M059J (cell line): ENCODE results near the gene PIP4K2C. TPM values are rescaled to one million over a fixed set of nuclear protein-coding genes. Genes with fewer than 3 reads are reported as not detected.
"Not testable (repeated sequence)": the region's sequence is repeated elsewhere in the genome, so short reads cannot be mapped to it uniquely, and the experiment has no call there.

Experiments
- DNase-seq: peaks from one replicate; pipeline ENCODE4 v3.0.0-alpha.2; 2012; ENCODE audit warnings: low read depth
- total RNA-seq: library from RNA; depleted of rRNA; stranded (reverse); fragments of >200 nt; shearing (Covaris generic); gene quantifications from 2 replicates; pipeline ENCODE4 v1.2.3, GENCODE V29; 2014

The PIP4K2C gene
- total RNA-seq, 1 experiment from 2014 or later: 71.2 TPM

DNA sequence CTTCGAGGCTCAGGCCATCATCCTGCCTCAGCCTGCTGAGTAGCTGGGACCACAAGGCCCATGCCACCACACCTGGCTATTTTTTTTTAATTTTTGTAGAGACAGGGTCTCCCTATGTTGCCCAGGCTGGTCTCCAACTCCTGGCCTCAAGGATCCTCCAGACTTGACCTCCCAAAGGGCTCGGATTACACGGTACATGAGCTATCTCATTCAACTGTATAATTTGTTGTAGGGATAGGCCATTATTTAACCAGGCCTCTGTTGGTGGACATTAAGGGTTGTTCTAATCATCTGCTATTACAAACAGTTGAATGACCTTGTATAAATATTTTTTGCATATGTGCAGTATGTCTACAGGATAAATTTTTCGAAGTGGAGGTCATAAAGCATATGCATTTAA lies 32.1 kb upstream of the PIP4K2C start:
- no peak for DNase-seq

- DNase-seq: no peak
These were observed 30.5 kb upstream of the PIP4K2C start for GRCh38 chr12:57560516-57560915.

- DNase-seq: peak; percentile 26
These were observed 29.9 kb upstream of the PIP4K2C start for GRCh38 chr12:57561117-57561516.

DNA sequence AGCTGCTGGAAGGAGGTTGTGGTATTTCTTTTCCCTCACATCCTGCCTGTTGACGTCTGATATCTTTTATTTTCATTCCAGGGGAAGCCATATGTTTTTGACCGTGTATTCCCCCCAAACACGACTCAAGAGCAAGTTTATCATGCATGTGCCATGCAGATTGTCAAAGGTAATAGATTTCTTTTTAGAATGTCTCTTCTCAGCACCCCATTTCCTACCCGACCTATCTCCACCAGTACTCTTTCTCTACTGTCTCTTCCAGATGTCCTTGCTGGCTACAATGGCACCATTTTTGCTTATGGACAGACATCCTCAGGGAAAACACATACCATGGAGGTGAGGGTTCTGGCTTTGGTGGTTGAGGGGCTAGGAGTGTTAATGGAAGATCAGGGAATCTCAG lies 27.6 kb upstream of the PIP4K2C start:
- DNase-seq: no peak

GRCh38 chr12:57564178-57564740 lies 26.7 kb upstream of the PIP4K2C start:
- DNase-seq: no peak

DNA sequence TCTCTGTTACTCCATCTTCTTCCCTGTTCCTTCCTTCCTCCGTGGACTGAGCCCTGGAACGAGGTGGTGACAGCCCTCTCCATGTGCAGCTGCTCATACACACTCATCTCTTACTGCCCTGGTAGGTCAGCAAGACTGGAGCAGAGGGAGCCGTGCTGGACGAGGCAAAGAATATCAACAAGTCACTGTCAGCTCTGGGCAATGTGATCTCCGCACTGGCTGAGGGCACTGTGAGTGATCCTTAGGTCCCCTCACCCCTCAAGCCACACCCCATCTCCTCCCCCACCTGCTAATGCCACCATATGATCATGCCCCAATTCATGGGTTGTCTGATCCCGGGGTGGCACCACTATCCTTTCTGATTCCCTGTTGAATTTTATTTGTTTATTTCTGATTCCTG lies 22.2 kb upstream of the PIP4K2C start:
- DNase-seq: no peak

DNA sequence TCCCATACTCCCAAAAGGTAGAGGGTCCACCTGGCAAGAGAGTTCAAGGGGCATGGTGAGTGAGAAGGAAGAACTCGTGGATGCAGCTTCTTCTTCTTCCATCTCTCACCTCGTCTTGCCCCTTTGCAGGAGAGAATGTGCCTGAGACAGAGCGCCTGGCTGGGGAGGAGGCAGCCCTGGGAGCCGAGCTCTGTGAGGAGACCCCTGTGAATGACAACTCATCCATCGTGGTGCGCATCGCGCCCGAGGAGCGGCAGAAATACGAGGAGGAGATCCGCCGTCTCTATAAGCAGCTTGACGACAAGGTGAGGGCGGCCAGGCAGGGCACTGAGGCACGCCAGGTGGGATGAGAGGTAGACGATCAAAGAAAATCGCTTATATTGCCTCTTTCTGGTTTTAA lies 21.1 kb upstream of the PIP4K2C start:
- DNase-seq: no peak

GRCh38 chr12:57570438-57570837 lies 20.6 kb upstream of the PIP4K2C start:
- DNase-seq: not testable (repeated sequence)

- DNase-seq: no peak
These were observed 18.8 kb upstream of the PIP4K2C start for GRCh38 chr12:57571926-57572762.

DNA sequence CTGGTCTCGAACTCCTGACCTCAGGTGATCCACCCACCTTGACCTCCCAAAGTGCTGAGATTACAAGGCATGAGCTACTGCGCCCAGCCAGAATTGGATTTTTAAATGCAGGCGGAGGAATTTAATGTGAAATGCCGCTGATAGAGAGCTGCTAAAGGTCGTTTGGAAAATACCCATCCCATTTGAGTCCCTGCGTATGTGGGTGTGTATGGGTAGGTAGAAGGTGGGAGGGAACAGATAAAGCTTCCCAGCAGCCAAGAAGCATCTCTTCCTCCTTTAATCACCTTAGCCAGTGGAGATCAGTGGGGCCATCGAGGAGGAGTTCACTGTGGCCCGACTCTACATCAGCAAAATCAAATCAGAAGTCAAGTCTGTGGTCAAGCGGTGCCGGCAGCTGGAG lies 16.2 kb upstream of the PIP4K2C start:
- DNase-seq: no peak

DNA sequence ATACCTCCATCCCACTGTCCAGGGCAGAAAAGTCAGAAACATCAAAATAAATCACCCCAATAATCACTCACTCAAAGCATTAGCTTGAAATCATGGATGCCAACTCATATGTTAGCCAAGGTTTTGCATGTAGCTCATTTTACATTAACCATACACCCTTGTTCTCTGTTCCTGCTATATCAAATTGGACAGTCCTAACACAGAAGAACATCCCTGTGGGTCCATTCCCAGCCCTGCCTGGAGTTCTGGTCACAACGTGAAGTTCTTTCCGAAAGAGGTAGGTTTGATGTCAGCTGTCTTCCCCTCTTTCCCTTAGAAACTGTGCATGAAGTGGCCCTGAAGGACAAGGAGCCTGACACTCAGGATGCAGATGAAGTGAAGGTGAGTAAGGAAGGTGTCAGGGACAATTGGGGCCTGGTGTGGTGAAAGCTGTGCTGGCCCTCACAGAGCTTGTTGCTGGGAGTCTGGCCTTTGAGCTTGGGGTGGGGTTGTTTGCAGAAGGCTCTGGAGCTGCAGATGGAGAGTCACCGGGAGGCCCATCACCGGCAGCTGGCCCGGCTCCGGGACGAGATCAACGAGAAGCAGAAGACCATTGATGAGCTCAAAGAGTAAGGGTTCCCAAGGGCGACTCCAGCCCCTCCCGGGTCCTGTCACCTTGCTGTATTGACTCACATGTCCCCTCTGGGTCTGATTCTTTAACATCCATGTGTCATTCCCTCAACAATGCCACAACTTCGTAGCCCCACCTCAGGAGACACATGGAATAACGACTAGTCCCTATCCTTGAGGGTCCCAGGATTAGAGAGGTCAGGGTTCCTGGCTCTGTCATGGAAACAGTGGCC lies 15.0 kb upstream of the PIP4K2C start:
- no peak for DNase-seq

- DNase-seq: peak; percentile 34
These were observed 14.3 kb upstream of the PIP4K2C start for GRCh38 chr12:57576613-57577160.

GRCh38 chr12:57577981-57578758 lies 12.8 kb upstream of the PIP4K2C start:
- no peak for DNase-seq

DNA sequence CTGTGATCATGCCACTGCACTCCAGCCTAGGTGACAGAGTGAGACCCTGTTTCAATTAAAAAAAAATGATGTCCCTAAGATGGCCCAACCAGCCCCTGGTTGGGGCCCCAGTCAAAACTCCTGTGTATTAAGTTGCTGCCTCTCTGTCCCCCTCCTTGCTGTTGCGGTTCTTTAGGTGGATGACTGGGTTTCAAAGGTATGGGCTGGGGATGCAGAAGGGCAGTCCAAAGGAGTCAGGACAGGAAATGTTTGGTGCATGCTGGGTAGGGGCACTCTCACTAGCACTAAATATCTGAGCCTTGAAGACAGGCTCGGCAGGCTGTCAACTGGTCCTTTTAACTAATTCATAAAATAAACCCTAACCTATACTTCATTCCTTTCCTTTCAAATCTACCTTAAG lies 12.0 kb upstream of the PIP4K2C start:
- no peak for DNase-seq

DNA sequence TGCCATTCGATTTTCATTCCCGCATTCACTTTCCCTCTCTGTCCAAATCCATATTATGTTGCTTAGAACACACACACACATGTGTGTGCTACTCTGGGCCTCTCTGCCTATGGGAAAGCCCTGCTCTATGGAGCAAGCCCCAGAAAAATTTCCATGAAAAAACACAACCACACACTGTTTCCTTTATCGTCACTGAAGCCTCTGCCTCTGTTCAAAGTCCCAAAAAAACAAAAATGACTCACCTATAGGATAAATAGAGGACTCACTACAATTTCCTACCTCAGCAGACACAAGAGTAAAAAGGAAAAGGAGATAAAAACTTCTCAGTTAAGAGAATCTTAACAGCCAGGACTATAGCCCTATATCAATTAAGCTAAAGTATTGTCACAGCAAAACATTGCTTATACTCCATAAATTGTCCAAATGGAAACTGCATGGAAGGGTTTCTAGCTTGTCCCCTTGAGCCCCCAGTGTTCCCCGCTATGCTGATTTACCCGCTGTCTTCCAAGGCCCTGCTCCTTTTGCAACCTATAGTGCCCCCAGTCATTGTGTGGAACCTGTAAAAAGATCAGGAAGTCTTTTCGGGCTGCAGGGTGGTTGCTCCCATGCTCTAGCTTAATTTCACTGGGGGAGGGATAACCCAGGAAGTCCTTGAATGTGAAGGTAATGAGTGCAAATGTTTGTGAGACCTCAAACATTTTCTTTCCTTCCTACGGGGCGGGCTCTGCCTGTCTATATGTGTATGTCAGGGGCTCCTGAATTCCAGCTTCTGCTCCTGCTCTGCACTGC lies 11.1 kb upstream of the PIP4K2C start:
- DNase-seq: no peak

- DNase-seq: no peak
These were observed 10.6 kb upstream of the PIP4K2C start for GRCh38 chr12:57580466-57580795.

GRCh38 chr12:57581802-57582201 lies 9.2 kb upstream of the PIP4K2C start:
- DNase-seq: no peak

DNA sequence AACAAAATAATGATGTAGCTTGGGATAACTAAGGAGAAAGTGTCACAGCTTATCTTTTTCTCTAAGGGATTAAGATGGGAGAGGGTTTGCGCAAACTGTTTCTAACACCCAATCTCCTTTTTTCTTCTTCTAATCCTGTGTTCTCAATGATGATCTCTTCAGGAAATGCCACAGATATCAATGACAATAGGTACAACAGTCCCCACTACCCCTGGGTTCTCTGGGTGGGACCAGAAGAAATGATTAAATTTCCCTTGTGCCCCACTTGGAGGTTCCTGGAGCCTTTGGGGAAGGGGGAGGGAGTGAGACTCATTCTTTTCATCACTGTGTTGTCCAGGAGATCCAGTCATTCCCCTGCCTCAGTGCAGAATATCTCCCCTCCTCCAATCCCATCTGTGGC lies 8.6 kb upstream of the PIP4K2C start:
- DNase-seq: no peak

- DNase-seq: peak; percentile 72
These were observed 7.8 kb upstream of the PIP4K2C start for GRCh38 chr12:57583008-57583831.

GRCh38 chr12:57584050-57584449 lies 6.9 kb upstream of the PIP4K2C start:
- no peak for DNase-seq
